HG03139 (cell line): ENCODE results near the gene MAPKAP1.

Experiments used
- ATAC-seq: cut with Tn5 transposase; IDR thresholded peaks from one replicate; pipeline ENCODE4 v1.9.1; 2021; ENCODE audit not compliant: unreplicated experiment

Gene MAPKAP1

DNA sequence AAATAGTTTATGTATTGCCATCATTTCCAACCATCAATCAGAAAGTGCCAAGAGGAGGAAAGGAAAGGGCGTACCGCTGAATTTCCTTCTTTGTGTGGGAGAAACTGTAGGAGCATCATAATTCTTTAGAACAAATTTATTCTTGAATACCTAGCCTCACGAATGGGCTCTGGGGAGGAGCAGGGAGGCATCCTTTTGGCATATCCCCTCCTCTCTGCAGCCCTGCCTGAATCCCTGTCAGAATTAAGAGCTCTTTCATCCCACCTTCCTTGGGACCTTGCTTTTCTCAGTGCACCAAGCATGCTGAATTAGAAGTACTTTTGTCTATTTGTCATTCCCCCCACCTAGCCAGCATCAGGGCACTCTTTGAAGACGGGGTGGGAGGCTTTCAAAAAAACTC lies 189.4 kb downstream of the MAPKAP1 start:
- ATAC-seq, result no peak

DNA sequence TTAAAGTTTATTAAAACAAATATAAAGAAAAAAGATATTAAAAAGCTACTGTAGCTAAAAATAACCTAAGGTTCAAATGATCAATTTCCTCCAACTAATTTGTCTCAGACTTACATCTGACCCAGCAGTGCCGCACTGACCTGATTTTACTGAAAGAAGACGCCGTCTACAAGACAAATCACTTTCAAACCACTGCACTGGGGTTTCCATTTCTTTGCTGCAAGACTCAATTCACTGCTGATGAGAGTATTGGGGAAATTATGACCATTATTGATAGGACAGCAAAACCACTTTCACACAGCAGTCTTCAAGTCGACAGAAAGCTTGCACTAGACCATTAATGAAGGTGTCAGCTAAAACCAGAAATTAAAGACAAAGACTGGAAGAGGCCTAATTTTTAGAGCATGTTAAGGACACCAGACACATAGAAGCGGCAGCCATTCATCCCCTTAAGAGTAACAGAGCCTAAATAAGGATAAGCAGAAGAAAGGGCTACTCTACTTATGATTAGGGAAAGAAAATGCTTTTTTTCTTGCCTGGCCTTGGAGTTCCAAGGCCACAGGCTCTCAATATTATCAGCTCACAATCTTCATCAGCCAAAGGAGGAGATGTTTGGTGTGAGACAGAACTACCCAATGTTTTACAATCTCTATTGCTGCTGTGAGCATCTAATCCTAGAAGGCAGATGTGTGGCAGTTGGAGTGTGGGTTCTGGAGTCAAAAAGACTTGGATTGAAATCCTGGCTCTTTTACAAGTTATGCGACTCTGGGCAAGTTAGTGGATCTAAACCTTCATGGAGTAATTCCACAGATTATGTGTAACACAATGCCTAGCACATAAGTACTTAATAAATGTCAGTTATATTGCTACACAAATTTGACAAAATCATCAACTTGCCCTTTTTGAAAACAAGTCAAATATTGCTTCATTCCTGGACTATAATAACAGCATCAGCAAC lies 190.7 kb downstream of the MAPKAP1 start:
- ATAC-seq, result no peak

DNA sequence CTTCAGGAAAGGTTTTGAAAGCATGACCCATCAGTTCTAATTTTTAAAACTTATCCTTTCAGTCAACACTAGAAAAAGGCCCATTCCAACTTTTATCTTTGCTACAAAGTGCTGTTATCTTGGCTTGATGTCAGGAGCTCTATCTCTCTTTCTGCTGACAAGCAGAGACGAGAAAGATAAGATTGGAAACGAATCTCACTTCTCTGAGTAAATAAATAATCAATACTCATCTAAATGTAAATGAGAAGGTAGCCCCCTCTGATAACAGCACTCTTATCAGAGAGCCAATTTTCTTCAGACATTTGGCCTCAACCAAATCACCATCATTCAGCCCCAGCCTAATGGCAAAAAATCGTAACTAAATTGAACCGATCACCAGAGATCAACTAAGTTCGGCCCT lies 191.7 kb downstream of the MAPKAP1 start:
- ATAC-seq, result no peak

- no peak for ATAC-seq
Observed at GRCh38 chr9:125514468-125514867, 192.5 kb downstream of the MAPKAP1 start.

- ATAC-seq, result peak; percentile 78
Observed at GRCh38 chr9:125513668-125514413, 193.2 kb downstream of the MAPKAP1 start.

DNA sequence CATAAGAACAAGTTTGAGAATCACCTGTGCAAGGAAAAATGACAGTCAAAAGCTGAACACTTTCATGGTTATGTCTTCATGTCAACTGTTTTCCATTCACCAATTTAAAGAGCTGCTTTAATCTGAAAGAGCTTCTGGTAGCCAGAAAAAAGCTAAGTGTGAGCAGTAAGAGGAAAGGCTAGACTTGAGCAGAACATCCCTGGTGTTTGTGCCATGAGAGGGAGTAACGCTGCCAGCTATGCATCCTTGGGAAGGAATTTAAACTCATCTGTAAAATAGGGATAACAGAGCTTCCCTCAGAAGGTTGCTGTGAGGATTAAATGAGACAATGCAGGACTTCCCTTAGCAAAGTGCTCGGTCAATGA lies 193.7 kb downstream of the MAPKAP1 start:
- no peak for ATAC-seq

- ATAC-seq, result no peak
Observed at GRCh38 chr9:125511789-125512660, 195.0 kb downstream of the MAPKAP1 start.

DNA sequence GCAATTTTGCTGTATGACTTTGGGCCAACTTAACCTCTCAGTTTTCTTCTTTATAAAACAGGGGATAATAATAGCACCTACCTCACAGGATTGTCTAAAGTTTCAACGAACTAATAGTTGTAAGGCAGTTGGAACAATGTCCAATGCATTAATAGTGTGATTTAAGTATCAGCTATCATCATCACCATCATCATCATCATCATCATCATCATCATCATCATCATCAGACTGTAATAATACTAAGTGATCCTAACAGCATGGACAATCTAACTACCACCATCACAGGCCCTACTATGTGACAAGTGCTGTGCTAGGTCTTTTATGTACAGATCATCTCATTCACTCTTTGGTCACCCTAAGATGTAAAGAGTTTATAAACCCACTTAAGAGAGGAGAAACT lies 196.0 kb downstream of the MAPKAP1 start:
- no peak for ATAC-seq

DNA sequence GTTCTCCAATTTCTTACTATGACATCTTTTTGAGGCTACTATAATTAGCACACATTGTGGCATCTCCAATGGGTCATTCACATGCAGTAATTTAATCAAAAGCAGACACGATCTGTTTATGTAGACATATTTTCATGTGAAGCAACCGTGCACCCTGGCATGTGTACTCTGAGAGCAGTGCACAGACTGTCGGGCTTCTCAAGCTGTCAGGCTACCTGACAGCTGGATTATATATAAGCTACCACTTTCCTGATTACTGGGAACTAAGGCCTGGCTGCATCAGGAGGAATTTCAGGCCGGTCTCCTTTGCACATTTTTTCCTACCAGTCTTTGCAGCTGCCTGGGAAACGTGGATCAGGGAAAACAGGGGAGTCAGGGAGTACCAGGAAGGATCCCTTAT lies 197.5 kb downstream of the MAPKAP1 start:
- no peak for ATAC-seq

- no peak for ATAC-seq
Observed at GRCh38 chr9:125508249-125508648, 198.8 kb downstream of the MAPKAP1 start.

- ATAC-seq, result no peak
Observed at GRCh38 chr9:125507226-125507625, 199.8 kb downstream of the MAPKAP1 start.

GRCh38 chr9:125505988-125506438 lies 201.0 kb downstream of the MAPKAP1 start:
- ATAC-seq, result no peak

DNA sequence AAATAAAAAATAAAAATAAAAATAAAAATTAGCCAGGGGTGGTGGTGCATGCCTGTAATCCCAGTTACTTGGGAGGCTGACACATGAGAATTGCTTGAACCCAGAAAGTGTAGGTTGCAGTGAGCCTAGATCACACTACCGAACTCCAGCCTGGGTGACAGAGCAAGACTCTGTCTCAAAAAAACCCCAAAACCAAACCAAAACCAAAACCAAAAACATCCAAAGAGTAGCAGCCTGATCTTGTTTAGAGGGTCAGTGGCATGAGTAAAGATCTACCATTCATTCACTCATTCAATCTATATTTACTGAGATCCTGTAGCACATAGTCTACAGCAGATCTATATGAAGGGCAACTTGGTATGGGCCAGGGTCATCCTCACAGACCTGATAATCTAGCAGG lies 202.4 kb downstream of the MAPKAP1 start:
- no peak for ATAC-seq

DNA sequence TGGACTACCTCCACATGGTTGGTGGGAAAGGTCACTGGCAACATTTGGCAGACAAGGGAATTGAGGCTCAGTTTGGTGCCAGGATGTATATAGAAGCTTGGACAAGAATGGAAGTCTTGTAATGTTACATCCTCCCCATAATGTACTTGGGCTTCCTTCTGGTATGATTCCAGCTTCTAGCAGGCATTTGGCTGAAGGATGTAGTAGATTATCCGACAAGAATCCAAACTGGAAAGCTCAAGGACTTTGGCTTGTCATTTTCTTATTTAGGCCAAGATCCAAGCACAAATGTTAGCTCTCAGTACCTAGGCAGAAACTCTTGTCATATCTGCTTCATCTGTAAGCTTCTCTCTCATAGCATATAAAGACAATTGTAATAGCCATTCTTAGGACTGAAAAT lies 209.1 kb downstream of the MAPKAP1 start:
- no peak for ATAC-seq

DNA sequence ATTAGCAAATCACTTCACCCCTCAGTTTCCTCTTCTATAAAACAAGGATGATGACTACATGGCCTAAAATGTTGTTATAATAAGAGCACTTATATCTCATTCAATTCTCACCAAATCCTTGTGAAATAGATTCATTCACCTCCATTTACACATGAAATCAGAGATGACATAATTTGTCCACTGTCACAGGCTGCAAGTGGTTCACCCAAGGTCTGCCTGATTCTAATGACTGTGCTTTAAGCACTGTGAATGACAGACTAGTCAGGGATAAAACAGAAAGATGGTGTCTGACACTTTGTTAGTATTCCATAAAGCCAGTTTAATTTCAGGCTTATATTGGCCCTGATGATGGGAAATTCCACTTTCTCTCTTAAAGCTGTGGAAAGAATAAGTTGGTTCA lies 209.5 kb downstream of the MAPKAP1 start:
- no peak for ATAC-seq

DNA sequence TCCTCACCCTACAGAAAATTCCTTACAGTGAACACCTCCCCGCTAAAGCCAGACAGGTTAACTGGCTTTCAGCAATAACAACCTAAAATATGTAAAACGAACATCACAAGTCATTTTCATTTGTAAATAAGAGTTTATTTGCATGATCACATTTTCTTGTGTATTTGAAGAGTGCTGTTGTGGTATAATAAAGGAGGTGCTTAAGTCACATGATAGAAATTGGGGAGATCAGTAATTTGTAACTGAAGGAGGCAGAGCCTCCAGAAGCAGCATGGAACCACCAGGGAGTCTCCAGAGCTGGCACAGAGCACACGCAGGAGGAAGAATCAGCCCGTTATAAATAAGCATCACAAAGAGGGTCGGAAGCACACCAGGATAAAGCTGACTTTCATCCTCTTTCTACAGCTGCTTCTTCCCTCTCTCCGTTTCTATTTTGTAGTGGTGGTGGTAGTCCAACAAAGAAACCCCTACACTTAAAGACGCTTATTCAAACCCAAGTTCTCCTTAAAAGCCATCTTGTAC lies 210.6 kb downstream of the MAPKAP1 start:
- no peak for ATAC-seq

DNA sequence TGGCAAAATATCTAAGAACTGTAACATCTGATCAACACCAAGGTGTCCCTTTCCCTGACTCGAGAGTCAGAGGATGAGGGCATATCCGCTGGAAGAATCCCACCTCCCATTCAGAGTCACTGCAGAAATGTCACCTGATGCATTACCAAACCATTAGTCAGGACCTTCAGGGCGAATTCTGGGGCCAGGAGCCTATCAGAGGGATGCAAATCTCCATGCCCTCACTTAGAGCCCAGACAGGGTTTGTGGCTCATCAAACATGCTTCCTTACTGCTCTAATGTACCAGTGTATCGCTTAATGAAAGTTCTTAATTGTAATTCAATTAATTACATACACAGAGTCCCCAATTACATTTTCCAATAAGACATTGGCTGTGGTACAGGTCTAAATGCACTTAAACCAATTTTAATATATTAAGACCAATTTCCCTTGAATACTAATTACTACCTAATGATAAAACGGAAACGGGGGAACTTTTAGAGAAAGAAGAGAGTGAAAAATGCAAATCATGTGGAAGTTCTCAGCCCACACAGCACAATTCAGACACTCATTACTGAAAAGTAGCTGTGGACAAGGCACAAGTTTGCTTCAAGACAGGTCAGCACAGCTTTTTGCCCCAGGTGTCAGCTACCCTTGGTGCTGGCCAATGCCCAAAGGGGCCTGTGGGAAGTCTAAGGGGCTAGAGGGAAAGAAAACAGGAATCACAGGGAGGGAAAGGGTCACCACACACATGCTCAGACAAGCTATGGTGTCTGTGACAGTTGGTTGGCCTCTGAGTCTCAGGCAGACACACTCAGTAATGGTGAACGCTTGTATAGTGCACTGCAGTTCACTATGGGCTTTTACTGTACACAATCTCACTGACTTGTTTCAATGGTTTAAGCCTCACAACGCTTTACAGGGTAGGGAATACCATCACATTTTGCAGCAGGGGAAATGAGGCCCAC lies 211.6 kb downstream of the MAPKAP1 start:
- no peak for ATAC-seq

GRCh38 chr9:125494653-125494915 lies 212.4 kb downstream of the MAPKAP1 start:
- no peak for ATAC-seq

GRCh38 chr9:125493881-125494652 lies 212.9 kb downstream of the MAPKAP1 start:
- ATAC-seq, result no peak
